Nephron progenitor cell (in vitro differentiated cells): ENCODE measurements around the gene DHRS1.

Experiments used
- DNase-seq: peaks from one replicate; pipeline ENCODE4 v3.0.0; 2021
- H3K27ac Mint-ChIP-seq: 2 replicates; pipeline ENCODE4 v1.8.0; 2021; ENCODE audit warnings: mild to moderate bottlenecking, moderate library complexity, mixed read lengths
- H3K27me3 Mint-ChIP-seq: 2 replicates; pipeline ENCODE4 v1.8.0; 2021; ENCODE audit warnings: mild to moderate bottlenecking, low read depth, mixed read lengths; ENCODE audit not compliant: poor library complexity
- H3K36me3 Mint-ChIP-seq: 2 replicates; pipeline ENCODE4 v1.8.0; 2021; ENCODE audit warnings: low read depth, mixed read lengths
- H3K4me1 Mint-ChIP-seq: 2 replicates; pipeline ENCODE4 v1.8.0; 2021; ENCODE audit warnings: mixed read lengths
- H3K4me3 Mint-ChIP-seq: 2 replicates; pipeline ENCODE4 v1.8.0; 2021; ENCODE audit warnings: mild to moderate bottlenecking, moderate library complexity, mixed read lengths
- H3K9me3 Mint-ChIP-seq: 2 replicates; pipeline ENCODE4 v1.8.0; 2021; ENCODE audit warnings: mild to moderate bottlenecking, moderate library complexity, mixed read lengths
- TF ChIP-seq, protein P1 (sequence below): fragments of 200-600 bp; sonication (generic); IDR thresholded peaks from 2 replicates; pipeline ENCODE4 v1.5.0; 2021; ENCODE audit warnings: antibody characterized with exemption

Gene DHRS1

DNA sequence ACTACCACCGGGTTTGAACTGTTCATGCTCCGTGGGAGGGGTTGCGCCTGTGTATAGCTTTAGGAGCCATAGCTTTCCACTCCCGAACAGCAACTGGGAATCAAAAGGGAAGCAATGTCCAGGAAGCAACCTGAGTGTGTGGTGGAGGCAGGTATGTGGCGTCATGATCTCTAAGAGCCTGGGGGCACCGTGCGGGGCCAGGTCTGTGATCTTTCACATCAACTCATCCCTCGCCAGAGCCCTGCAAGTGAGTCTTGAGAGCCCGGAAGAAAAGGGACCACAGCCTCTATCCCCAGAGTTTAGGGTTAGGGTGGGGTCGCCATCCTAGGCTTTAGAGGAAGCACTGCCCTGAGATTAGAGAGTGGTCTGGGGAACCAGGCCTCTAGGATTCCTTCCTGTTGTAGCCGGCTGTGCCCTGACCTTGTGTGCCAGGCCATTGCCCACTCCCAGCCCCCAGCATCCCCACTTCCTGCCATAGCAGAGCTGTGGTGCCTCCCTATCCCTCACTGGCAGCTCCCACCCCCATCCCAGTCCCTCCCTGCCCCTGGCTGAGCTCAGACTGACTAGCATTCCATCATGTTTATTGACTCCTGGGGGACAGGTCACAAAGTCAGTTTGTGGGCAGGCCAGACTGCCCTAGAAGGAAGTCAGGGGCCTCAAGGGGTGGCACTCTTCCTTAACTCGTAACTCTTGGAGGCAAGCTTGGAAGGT lies 36.0 kb upstream of the DHRS1 start:
- H3K4me1 Mint-ChIP-seq, result peaks cover 68% of the 10 kb centered on the region
- TF ChIP-seq, protein P1, sequence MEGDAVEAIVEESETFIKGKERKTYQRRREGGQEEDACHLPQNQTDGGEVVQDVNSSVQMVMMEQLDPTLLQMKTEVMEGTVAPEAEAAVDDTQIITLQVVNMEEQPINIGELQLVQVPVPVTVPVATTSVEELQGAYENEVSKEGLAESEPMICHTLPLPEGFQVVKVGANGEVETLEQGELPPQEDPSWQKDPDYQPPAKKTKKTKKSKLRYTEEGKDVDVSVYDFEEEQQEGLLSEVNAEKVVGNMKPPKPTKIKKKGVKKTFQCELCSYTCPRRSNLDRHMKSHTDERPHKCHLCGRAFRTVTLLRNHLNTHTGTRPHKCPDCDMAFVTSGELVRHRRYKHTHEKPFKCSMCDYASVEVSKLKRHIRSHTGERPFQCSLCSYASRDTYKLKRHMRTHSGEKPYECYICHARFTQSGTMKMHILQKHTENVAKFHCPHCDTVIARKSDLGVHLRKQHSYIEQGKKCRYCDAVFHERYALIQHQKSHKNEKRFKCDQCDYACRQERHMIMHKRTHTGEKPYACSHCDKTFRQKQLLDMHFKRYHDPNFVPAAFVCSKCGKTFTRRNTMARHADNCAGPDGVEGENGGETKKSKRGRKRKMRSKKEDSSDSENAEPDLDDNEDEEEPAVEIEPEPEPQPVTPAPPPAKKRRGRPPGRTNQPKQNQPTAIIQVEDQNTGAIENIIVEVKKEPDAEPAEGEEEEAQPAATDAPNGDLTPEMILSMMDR, result no peak
- no peak overlapping the region for H3K27ac Mint-ChIP-seq
- peak overlapping the region; percentile 78 for H3K4me3 Mint-ChIP-seq
- DNase-seq, result peak; percentile 36
- peaks cover 95% of the 10 kb centered on the region for H3K27me3 Mint-ChIP-seq
- H3K9me3 Mint-ChIP-seq, result no peaks in the 10 kb centered on the region
- H3K36me3 Mint-ChIP-seq, result no peaks in the 10 kb centered on the region

DNA sequence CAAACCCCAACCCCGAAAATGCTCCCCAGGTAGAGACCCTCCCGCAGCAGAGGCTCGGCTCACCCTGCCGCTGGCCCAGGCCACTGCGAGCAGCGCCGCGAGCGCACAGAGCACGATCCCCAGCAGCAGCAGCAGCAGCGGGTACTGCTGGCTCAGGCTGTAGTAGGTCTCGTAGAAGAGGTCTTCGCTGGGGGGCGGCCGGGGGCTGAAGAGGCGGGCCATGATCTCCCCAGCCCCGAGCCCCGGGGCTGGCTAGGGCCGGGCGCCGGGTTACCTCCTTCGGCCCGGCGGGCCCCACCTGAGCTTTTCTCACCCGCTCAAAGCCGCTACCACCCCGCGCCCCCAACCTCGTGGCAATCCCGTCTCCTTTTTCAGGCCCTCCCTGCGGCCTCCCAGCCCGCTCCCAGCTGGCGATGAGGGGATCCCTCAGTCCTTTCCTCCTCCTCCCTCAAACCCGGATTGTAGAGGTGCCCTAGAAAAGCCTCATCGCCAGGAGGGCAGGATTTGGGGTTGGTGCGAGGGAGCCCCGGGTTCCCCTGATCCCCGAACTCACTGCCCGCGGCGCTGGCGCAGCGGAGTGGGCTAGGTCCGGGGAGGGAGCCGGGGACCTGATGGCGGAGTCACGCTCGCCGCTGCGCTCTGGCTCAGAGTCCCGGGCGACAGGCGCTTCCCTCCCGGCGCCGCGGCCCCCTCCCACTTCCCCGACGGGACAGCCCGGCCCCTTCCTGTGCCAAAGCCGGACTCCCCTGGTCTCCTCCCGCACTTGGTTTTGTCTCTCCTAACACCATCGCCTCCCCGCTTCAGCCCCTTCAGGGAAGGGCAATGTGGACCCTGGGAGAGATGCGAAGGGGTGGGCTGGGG lies 35.1 kb upstream of the DHRS1 start, which contains the start of gene ADCY4:
TSS of gene ADCY4 (minus strand) at position 641 of the 861 bp plus-strand sequence. CDS start at position 222, 419 bp downstream.
- DNase-seq, result peak; percentile 60
- Mint-ChIP-seq H3K27ac (no peak within 1 kb of the TSS), H3K4me1 (peaks cover 64% of the 10 kb centered on the region), H3K9me3 (no peaks in the 10 kb centered on the region), H3K36me3 (no peaks in the 10 kb centered on the region), H3K4me3 (peak within 1 kb of the TSS; percentile 80), H3K27me3 (peaks cover 95% of the 10 kb centered on the region)
- TF ChIP-seq, protein P1, result no peak

DNA sequence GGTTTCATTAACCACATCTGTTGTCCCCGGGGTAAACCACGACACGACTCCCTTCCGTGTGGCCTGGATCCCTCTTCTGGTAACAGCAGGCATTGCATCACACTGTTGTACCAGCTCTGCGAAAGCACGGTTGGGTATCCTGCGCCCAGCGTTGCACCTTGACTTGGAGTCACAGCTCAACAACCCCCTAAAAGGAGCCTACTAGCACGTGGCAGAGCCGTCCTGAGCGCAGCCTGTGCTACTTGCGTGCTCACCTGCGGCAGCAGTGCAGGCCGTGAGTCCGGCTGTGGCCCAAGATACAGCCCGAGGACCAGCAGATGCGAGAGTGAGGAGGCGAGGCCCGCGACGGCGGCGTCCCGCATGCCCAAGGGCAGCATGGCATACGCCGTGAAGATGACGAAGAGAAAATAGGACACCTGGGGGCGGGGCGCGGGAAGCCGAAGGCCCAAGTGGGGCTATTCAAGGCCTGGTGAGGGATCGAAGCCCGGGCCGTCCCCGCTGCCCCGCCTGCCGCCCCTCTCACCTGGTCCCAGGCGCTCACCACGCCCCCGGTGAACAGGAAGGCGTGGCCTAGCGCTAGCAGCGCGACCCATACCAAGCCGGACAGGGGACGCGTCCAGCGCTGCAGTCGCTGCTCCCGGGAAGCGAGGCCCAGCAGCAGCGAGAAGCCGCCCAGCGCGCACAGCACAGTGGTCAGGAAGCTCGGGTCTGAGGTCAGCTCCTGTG lies 32.9 kb upstream of the DHRS1 start:
- H3K27me3 Mint-ChIP-seq, result peaks cover 83% of the 10 kb centered on the region
- no peak overlapping the region for H3K27ac Mint-ChIP-seq
- peak; percentile 71 for DNase-seq
- no peaks in the 10 kb centered on the region for H3K36me3 Mint-ChIP-seq
- TF ChIP-seq, protein P1, result peak; percentile 64
- peak overlapping the region; percentile 78 for H3K4me3 Mint-ChIP-seq
- peaks cover 50% of the 10 kb centered on the region for H3K4me1 Mint-ChIP-seq
- H3K9me3 Mint-ChIP-seq, result peaks cover 8% of the 10 kb centered on the region

DNA sequence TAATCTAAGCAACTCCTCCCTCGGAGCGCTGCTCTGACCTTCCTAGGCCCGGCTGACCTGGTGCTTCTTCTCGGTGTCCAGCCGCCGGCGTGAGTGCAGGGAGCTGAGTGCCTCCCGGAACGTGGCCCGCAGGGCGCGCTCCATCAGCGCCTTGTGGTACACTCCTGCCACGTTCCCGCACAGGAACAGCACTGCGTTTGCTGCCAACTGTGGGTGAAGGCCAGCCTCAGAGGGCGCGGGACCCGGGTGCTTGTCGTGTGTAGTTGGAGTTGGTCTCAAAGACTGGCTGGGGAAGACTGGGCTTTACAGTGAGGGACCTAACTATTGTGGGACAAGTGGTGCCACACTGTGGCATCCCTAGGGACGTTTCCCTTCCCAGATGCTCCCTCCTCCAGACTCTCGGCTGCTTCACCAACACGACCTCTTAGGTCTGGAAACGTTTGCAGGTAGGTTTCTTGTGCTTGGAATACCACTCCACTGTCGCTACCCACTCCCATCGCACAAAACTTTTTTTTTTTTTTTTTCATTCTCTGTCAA lies 32.2 kb upstream of the DHRS1 start:
- Mint-ChIP-seq H3K4me3 (peak overlapping the region; percentile 78), H3K27me3 (peaks cover 81% of the 10 kb centered on the region), H3K27ac (no peak overlapping the region), H3K9me3 (peaks cover 8% of the 10 kb centered on the region), H3K4me1 (peaks cover 49% of the 10 kb centered on the region), H3K36me3 (no peaks in the 10 kb centered on the region)
- no peak for DNase-seq
- TF ChIP-seq, protein P1, result no peak

DNA sequence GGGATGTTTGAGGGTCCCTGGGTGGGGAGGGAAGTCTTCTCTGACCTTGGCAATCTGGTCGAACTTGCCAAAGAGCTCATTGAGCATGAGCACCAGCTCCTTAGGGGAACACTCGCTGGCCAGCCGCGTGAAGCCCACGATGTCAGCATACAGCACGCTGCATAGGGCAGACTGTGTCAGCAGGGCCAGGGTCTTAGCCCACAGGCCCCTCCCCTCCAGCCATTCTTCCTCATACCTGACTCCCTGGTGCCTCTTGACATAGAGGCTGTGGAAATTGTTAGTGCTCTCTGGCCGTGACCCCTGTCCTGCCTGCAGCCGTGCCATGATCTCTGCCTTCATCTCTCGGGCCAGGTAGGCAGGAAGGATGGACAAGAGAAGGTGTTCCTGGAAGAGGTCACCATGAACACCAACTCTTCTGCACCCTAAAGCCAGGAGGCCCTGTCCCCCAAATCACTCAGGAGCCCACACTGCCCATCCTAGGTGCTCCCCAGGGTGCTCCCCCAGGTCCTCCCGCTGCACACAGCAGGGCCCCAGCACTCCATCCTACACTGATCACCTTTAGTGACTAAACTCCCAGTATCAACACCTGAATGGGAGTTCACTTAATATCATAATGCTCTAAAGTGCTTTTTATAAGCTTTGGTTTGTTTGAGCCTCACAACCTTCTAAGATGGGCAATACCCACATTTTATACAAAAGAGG lies 31.5 kb upstream of the DHRS1 start:
- no peak for DNase-seq
- Mint-ChIP-seq H3K27me3 (peaks cover 75% of the 10 kb centered on the region), H3K36me3 (no peaks in the 10 kb centered on the region), H3K4me1 (peaks cover 47% of the 10 kb centered on the region), H3K4me3 (no peak overlapping the region), H3K9me3 (peaks cover 8% of the 10 kb centered on the region), H3K27ac (no peak overlapping the region)
- TF ChIP-seq, protein P1, result no peak
